Liver (tissue), 9 donors: Measurements from ENCODE around the gene SYNGR1. TPM values are rescaled to one million over a fixed set of nuclear protein-coding genes. Genes with fewer than 3 reads are reported as not detected.

Experiments
- DNase-seq: peaks from one replicate; pipeline ENCODE4 v3.0.0-alpha.2; 2017; ENCODE audit warnings: low spot score
- H3K27ac ChIP-seq, 2 donors: one replicate each; pipeline ENCODE4 v1.7.0; 2013; ENCODE audit warnings: inconsistent platforms in 2 of 2, low read length in 2 of 2, control low read depth in 1 of 2, low read depth in 1 of 2, mild to moderate bottlenecking in 1 of 2
- H3K27me3 ChIP-seq, 4 donors: one replicate each; pipeline versions ENCODE4 v1.6.1 to v1.7.0; 2013; ENCODE audit warnings: low read length in 3 of 4, inconsistent platforms in 1 of 4, mild to moderate bottlenecking in 1 of 4, moderate library complexity in 1 of 4; ENCODE audit not compliant: control insufficient read depth in 4 of 4, insufficient read depth in 4 of 4
- H3K36me3 ChIP-seq, 4 donors: one replicate each; pipeline versions ENCODE4 v1.6.1 to v1.7.0; 2013; ENCODE audit warnings: low read length in 3 of 4, mild to moderate bottlenecking in 3 of 4, low read depth in 1 of 4, moderate library complexity in 1 of 4; ENCODE audit not compliant: control insufficient read depth in 4 of 4, insufficient read depth in 3 of 4
- H3K4me1 ChIP-seq, 4 donors: one replicate each; pipeline versions ENCODE4 v1.6.1 to v1.7.0; 2013; ENCODE audit warnings: low read length in 3 of 4, mild to moderate bottlenecking in 3 of 4, moderate library complexity in 1 of 4; ENCODE audit not compliant: control insufficient read depth in 4 of 4, insufficient read depth in 4 of 4
- H3K4me3 ChIP-seq, 3 donors: one replicate each; pipeline versions ENCODE4 v1.6.1 to v1.7.0; 2013; ENCODE audit warnings: low read length in 3 of 3, control low read depth in 1 of 3, low read depth in 1 of 3, mild to moderate bottlenecking in 1 of 3
- H3K9ac ChIP-seq, 2 donors: one replicate each; pipeline ENCODE4 v1.7.0; 2013; ENCODE audit warnings: low read length in 2 of 2, mild to moderate bottlenecking in 2 of 2, moderate library complexity in 2 of 2, control low read depth in 1 of 2, low read depth in 1 of 2
- H3K9me3 ChIP-seq, 4 donors: one replicate each; pipeline versions ENCODE4 v1.6.1 to v1.7.0; 2013; ENCODE audit warnings: low read length in 3 of 4; ENCODE audit not compliant: control insufficient read depth in 4 of 4
- ATF3 ChIP-seq: IDR thresholded peaks from 2 replicates; pipeline ENCODE4 v1.6.1; 2016; ENCODE audit warnings: antibody characterized with exemption
- CTCF ChIP-seq: fragments of 150-350 bp; IDR thresholded peaks from 2 replicates; pipeline ENCODE4 v1.5.1; 2017; ENCODE audit warnings: improper control_type of control experiment, low read depth, low read length; ENCODE audit not compliant: missing input control
- FOXA1 ChIP-seq: IDR thresholded peaks from 2 replicates; pipeline ENCODE4 v1.6.1; 2016; ENCODE audit warnings: antibody characterized with exemption
- FOXA2 ChIP-seq: IDR thresholded peaks from 2 replicates; pipeline ENCODE4 v1.6.1; 2016; ENCODE audit warnings: antibody characterized with exemption
- GABPA ChIP-seq, 2 donors: IDR thresholded peaks in 1 of 2; conservative IDR thresholded peaks in 1 of 2; 2 replicates each; pipeline ENCODE4 v1.6.1; 2016; ENCODE audit warnings: antibody characterized with exemption in 2 of 2, mild to moderate bottlenecking in 1 of 2, moderate library complexity in 1 of 2
- HNF4A ChIP-seq, 2 donors: conservative IDR thresholded peaks; 2 replicates each; pipeline ENCODE4 v1.6.1; 2016; ENCODE audit warnings: antibody characterized with exemption in 2 of 2, mild to moderate bottlenecking in 2 of 2
- JUND ChIP-seq, 2 donors: IDR thresholded peaks; 2 replicates each; pipeline ENCODE4 v1.6.1; 2016; ENCODE audit warnings: antibody characterized with exemption in 2 of 2
- MAX ChIP-seq: IDR thresholded peaks from 2 replicates; pipeline ENCODE4 v1.6.1; 2016; ENCODE audit warnings: antibody characterized with exemption
- NR2F2 ChIP-seq: IDR thresholded peaks from 2 replicates; pipeline ENCODE4 v1.6.1; 2016; ENCODE audit warnings: antibody characterized with exemption
- RAD21 ChIP-seq, 2 donors: IDR thresholded peaks; 2 replicates each; pipeline ENCODE4 v1.6.1; 2016; ENCODE audit warnings: antibody characterized with exemption in 2 of 2, mild to moderate bottlenecking in 2 of 2
- REST ChIP-seq: IDR thresholded peaks from 2 replicates; pipeline ENCODE4 v1.6.1; 2016; ENCODE audit warnings: antibody characterized with exemption, mild to moderate bottlenecking
- RXRA ChIP-seq, 2 donors: IDR thresholded peaks; 2 replicates each; pipeline ENCODE4 v1.6.1; 2017 to 2018; ENCODE audit warnings: antibody characterized with exemption in 2 of 2, mild to moderate bottlenecking in 1 of 2
- SP1 ChIP-seq: IDR thresholded peaks from 2 replicates; pipeline ENCODE4 v1.6.1; 2018; ENCODE audit warnings: antibody characterized with exemption, mild to moderate bottlenecking
- TAF1 ChIP-seq: conservative IDR thresholded peaks from 2 replicates; pipeline ENCODE4 v1.6.1; 2016; ENCODE audit warnings: antibody characterized with exemption, mild to moderate bottlenecking
- YY1 ChIP-seq: IDR thresholded peaks from 2 replicates; pipeline ENCODE4 v1.6.1; 2016; ENCODE audit warnings: antibody characterized with exemption, mild to moderate bottlenecking
- ZBTB33 ChIP-seq: IDR thresholded peaks from 2 replicates; pipeline ENCODE4 v1.6.1; 2016; ENCODE audit warnings: antibody characterized with exemption
- WGBS: extraction: QIAGEN DNeasy Blood & Tissue Kit; methylation state at CpG from one replicate; pipeline ENCODE4 v1.1.7; 2013; 5-methylcytosine and 5-hydroxymethylcytosine counted together
- polyA plus RNA-seq, 2 donors: library from polyadenylated mRNA; stranded (reverse) in 1 of 2; unstranded in 1 of 2; fragments of 200-250 nt in 1 of 2; fragments of >200 nt in 1 of 2; fragmentation: Nextera tagmentation in 1 of 2; extraction: Ambion mirVana in 1 of 2; gene quantifications; one replicate each; pipeline versions ENCODE4 v1.2.1 to v1.2.3, GENCODE V29; 2013 to 2015
- total RNA-seq, 2 donors: library from RNA; depleted of rRNA; stranded (reverse); fragments of >200 nt; gene quantifications; one replicate each; pipeline ENCODE4 v1.2.3, GENCODE V29; 2014
- donor health status: healthy.
- donor health status: healthy.
- donor health status: healthy.
- donor health status: healthy.
- donor health status: healthy.

Gene SYNGR1
- total and polyA plus RNA-seq, 4 donors: 1.8 to 21.9 (median 5.2) TPM

GRCh38 chr22:39313258-39314001, 36.4 kb upstream of the SYNGR1 start:
- H3K4me3 ChIP-seq: no peak overlapping the region
- peak; percentile 14 for TF ChIP-seq SP1
- TF ChIP-seq CTCF: no peak
- no peak for TF ChIP-seq FOXA2
- TF ChIP-seq RXRA (IDR thresholded peaks at IDR 0.05): peak; percentile 74 to 89
- no peak for TF ChIP-seq FOXA1
- no peak for TF ChIP-seq GABPA (IDR thresholded peaks at IDR 0.05 in 1 of 2, conservative IDR thresholded peaks at IDR 0.05 in 1 of 2)
- TF ChIP-seq JUND (IDR thresholded peaks at IDR 0.05): no peak
- TF ChIP-seq TAF1: no peak
- no peak for TF ChIP-seq HNF4A (conservative IDR thresholded peaks at IDR 0.05)
- no peak for TF ChIP-seq YY1
- TF ChIP-seq ATF3: no peak
- no peak for TF ChIP-seq ZBTB33
- TF ChIP-seq MAX: no peak
- no peak for TF ChIP-seq REST
- TF ChIP-seq RAD21 (IDR thresholded peaks at IDR 0.05): peak in 1 of 2 donors; percentile 4
- TF ChIP-seq NR2F2: no peak
- H3K4me1 ChIP-seq: peaks cover 4 to 71% (median 53%) of the 10 kb centered on the region in 4 donors
- H3K27ac ChIP-seq: peak overlapping the region; percentile 11 to 24
- WGBS: 56% methylated on average over 20 of the region's 20 CpGs
- H3K9me3 ChIP-seq: no peaks in the 10 kb centered on the region
- H3K36me3 ChIP-seq: peaks cover 35 to 56% (median 42%) of the 10 kb centered on the region in 4 donors
- H3K9ac ChIP-seq: no peak overlapping the region
- H3K27me3 ChIP-seq: no peaks in the 10 kb centered on the region
- DNase-seq: no peak
